Measurements from ENCODE around the gene LRMDA. TPM values are rescaled to one million over a fixed set of nuclear protein-coding genes. Genes with fewer than 3 reads are reported as not detected.

LRMDA gene
- total and polyA plus RNA-seq, 2 of the 8 experiments (the other 6 are each of a cell fraction or from before 2014, with no cell fraction given) = 0.86 to 2.8 TPM

DNA sequence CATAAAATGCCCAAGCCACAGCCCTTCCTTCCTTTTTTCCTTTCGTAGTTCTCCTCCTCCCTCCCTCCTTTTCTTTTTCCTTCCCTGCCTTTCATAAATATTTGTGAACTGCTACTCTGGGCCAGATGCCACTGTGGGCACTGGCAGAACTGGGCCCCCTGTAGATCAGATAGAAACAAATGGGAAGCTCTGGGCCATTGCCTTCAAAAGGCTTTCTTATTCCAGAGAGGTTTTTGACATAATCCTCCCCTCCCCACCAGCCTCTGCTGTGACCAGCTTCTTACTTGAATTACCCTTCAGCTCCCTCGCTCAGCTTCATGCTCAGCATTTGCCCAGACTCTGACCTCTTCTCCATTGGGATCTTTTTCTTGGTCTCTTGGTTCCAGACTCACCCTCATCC, 886.8 kb downstream of the LRMDA start:
- ChIA-PET CTCF (ENCODE audit: partially characterized antibody) (interaction anchor here (0.7 to 1.7 kb wide), 3 partner anchors 13 to 231 kb away, joined by 3 to 4 read pairs (median 3); no protein-coding TSS in a partner anchor), POLR2A (ENCODE audit: partially characterized antibody) (no interaction called here)
- H3K4me2 ChIP-seq (ENCODE audit: insufficient read depth in 1 of 2, low read depth in 2 of 2, low read length in 2 of 2) = no peak overlapping the region
- H3K4me3 ChIP-seq (ENCODE audit: extremely low read depth in 1 of 4, insufficient read depth in 2 of 4, low read depth in 3 of 4, low read length in 4 of 4) = no peak overlapping the region
- no peaks in the 10 kb centered on the region for H3K79me2 ChIP-seq (ENCODE audit: control insufficient read depth in 1 of 2, insufficient read depth in 2 of 2, low read length in 2 of 2)
- no peak overlapping the region for H2BK120ac ChIP-seq (replicated peaks; ENCODE audit: low read depth, low read length)
- H2AFZ ChIP-seq (ENCODE audit: low read length) = no peak overlapping the region
- peaks cover 0 to 3% of the 10 kb centered on the region in 2 experiments; a peak in 1 of 4 replicates for H3K9me3 ChIP-seq (ENCODE audit: insufficient read depth in 2 of 2, low read depth in 1 of 2, low read length in 1 of 2)
- no peaks in the 10 kb centered on the region for H4K20me1 ChIP-seq (replicated peaks in 1 of 2; ENCODE audit: control insufficient read depth in 1 of 2, insufficient read depth in 2 of 2, low read length in 2 of 2)
- H3K27me3 ChIP-seq (replicated peaks in 1 of 4; ENCODE audit: control insufficient read depth in 3 of 4, extremely low read depth in 1 of 4, insufficient read depth in 3 of 4, low read length in 3 of 4) = no peaks in the 10 kb centered on the region
- H3K23ac ChIP-seq (ENCODE audit: insufficient read length) = no peak overlapping the region
- H2BK5ac ChIP-seq (ENCODE audit: low read depth, low read length) = no peak overlapping the region
- no peak for FAIRE-seq
- H3K56ac ChIP-seq (replicated peaks; ENCODE audit: insufficient read length, low read depth, low read length) = no peak overlapping the region
- no peak overlapping the region for H2AK5ac ChIP-seq (ENCODE audit: low read depth, low read length)
- no peaks in the 10 kb centered on the region for H3K23me2 ChIP-seq (ENCODE audit: low read depth, low read length)
- no peak for DNase-seq (ENCODE audit: low read depth in 1 of 2, low spot score in 2 of 2)
- H2BK20ac ChIP-seq (ENCODE audit: low read length) = no peak overlapping the region
- H3K4ac ChIP-seq (replicated peaks; ENCODE audit: insufficient read length, low read depth, low read length) = no peak overlapping the region
- H3K14ac ChIP-seq (ENCODE audit: insufficient read length) = no peak overlapping the region
- H3K79me1 ChIP-seq (ENCODE audit: low read depth, low read length) = no peaks in the 10 kb centered on the region
- no peak overlapping the region for H4K5ac ChIP-seq (ENCODE audit: insufficient read length, low read depth, low read length)
- no peak overlapping the region for H3K18ac ChIP-seq (ENCODE audit: extremely low read depth, low read length)
- peaks cover 0 to 2% (median 0%) of the 10 kb centered on the region in 4 experiments; a peak in 2 of 7 replicates for H3K4me1 ChIP-seq (replicated peaks in 1 of 4; ENCODE audit: control insufficient read depth in 3 of 4, insufficient read depth in 4 of 4, low read length in 3 of 4)
- no peak overlapping the region for H4K8ac ChIP-seq (ENCODE audit: extremely low read depth, insufficient read depth, low read length)
- H2BK15ac ChIP-seq (ENCODE audit: low read length) = no peak overlapping the region
- no peaks in the 10 kb centered on the region for H3K36me3 ChIP-seq (ENCODE audit: control insufficient read depth in 2 of 4, insufficient read depth in 4 of 4, low read length in 3 of 4)
- no peak overlapping the region for H3K27ac ChIP-seq (ENCODE audit: low read depth, low read length)
- H3K9ac ChIP-seq (replicated peaks in 1 of 4; ENCODE audit: extremely low read depth in 1 of 4, low read depth in 3 of 4, low read length in 3 of 4) = no peak overlapping the region
- 87% methylated on average over 2 of the region's 2 CpGs; no CpG with 5 or more reads in 1 of the 2 experiments for WGBS, 2 experiments (ENCODE audit: extremely low coverage in 1 of 2, insufficient coverage in 1 of 2, insufficient read length in 1 of 2, insufficient replicate concordance in 2 of 2, low coverage in 1 of 2, low lambda C conversion rate in 2 of 2, missing lambda C conversion rate in 1 of 2)
- H2BK12ac ChIP-seq (ENCODE audit: low read depth, low read length) = no peak overlapping the region
- H4K91ac ChIP-seq (replicated peaks; ENCODE audit: insufficient read length, low read length) = no peak overlapping the region
- TF ChIP-seq TEAD4 (IDR thresholded peaks at IDR 0.05; ENCODE audit: low read depth, low read length) = no peak
- TF ChIP-seq RBBP5 (IDR thresholded peaks at IDR 0.05; ENCODE audit: borderline replicate concordance, low read depth, low read length) = no peak
- TF ChIP-seq SUZ12 (IDR thresholded peaks at IDR 0.05; ENCODE audit: low read length) = no peak
- TF ChIP-seq RAD21 (IDR thresholded peaks at IDR 0.05 in 1 of 2, conservative IDR thresholded peaks at IDR 0.05 in 1 of 2; ENCODE audit: low read depth in 2 of 2, low read length in 2 of 2) = no peak
- TF ChIP-seq CBX5 (IDR thresholded peaks at IDR 0.05; ENCODE audit: low read depth, low read length) = no peak
- no peak for TF ChIP-seq CBX8 (IDR thresholded peaks at IDR 0.05; ENCODE audit: borderline replicate concordance, low read depth, low read length)
- TF ChIP-seq, protein P1, sequence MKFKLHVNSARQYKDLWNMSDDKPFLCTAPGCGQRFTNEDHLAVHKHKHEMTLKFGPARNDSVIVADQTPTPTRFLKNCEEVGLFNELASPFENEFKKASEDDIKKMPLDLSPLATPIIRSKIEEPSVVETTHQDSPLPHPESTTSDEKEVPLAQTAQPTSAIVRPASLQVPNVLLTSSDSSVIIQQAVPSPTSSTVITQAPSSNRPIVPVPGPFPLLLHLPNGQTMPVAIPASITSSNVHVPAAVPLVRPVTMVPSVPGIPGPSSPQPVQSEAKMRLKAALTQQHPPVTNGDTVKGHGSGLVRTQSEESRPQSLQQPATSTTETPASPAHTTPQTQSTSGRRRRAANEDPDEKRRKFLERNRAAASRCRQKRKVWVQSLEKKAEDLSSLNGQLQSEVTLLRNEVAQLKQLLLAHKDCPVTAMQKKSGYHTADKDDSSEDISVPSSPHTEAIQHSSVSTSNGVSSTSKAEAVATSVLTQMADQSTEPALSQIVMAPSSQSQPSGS (IDR thresholded peaks at IDR 0.05; ENCODE audit: low read length) = no peak
- no peak for TF ChIP-seq BACH1 (IDR thresholded peaks at IDR 0.05; ENCODE audit: low read length)
- no peak for TF ChIP-seq BCL11A (IDR thresholded peaks at IDR 0.05; ENCODE audit: low read depth in 2 of 2, low read length in 2 of 2)
